Activated CD8-positive, alpha-beta memory T cell treated with anti-CD3 and anti-CD28 coated beads for 1 hour (primary cell): ENCODE measurements around the gene KCNIP4.

Experiments
- DNase-seq, 2 donors: peaks; one replicate each; pipeline ENCODE4 v3.0.0-alpha.2; 2020; ENCODE audit warnings: low read depth in 1 of 2; ENCODE audit errors: extremely low read depth in 1 of 2

The KCNIP4 gene

GRCh38 chr4:21102667-21103066, 845.9 kb downstream of the KCNIP4 start:
- DNase-seq: no peak

- no peak for DNase-seq
These were observed 850.7 kb downstream of the KCNIP4 start for GRCh38 chr4:21097865-21098264.

GRCh38 chr4:21097026-21097425, 851.5 kb downstream of the KCNIP4 start:
- DNase-seq: no peak

GRCh38 chr4:21092531-21092930, 856.0 kb downstream of the KCNIP4 start:
- no peak for DNase-seq

- no peak for DNase-seq
These were observed 858.4 kb downstream of the KCNIP4 start for GRCh38 chr4:21090094-21090666.

- no peak for DNase-seq
These were observed 865.2 kb downstream of the KCNIP4 start for GRCh38 chr4:21083413-21083812.

GRCh38 chr4:21077967-21078366, 870.6 kb downstream of the KCNIP4 start:
- DNase-seq: no peak

- DNase-seq: no peak
These were observed 881.2 kb downstream of the KCNIP4 start for GRCh38 chr4:21067351-21067750.

GRCh38 chr4:21061902-21062301, 886.7 kb downstream of the KCNIP4 start:
- DNase-seq: no peak

- no peak for DNase-seq
These were observed 902.4 kb downstream of the KCNIP4 start for GRCh38 chr4:21046141-21046540.

GRCh38 chr4:21045119-21045518, 903.5 kb downstream of the KCNIP4 start:
- DNase-seq: no peak

GRCh38 chr4:21041708-21042107, 906.9 kb downstream of the KCNIP4 start:
- no peak for DNase-seq

- DNase-seq: no peak
These were observed 913.8 kb downstream of the KCNIP4 start for GRCh38 chr4:21034728-21035127.

- no peak for DNase-seq
These were observed 916.4 kb downstream of the KCNIP4 start for GRCh38 chr4:21032089-21032645.

- no peak for DNase-seq
These were observed 929.8 kb downstream of the KCNIP4 start for GRCh38 chr4:21018817-21019216.

- DNase-seq: no peak
These were observed 935.1 kb downstream of the KCNIP4 start for GRCh38 chr4:21013501-21013900.

GRCh38 chr4:21012851-21013331, 935.7 kb downstream of the KCNIP4 start:
- DNase-seq: no peak

GRCh38 chr4:21011106-21011505, 937.5 kb downstream of the KCNIP4 start:
- DNase-seq: no peak

GRCh38 chr4:21009956-21010355, 938.6 kb downstream of the KCNIP4 start:
- no peak for DNase-seq

- no peak for DNase-seq
These were observed 942.9 kb downstream of the KCNIP4 start for GRCh38 chr4:21005647-21006046.

GRCh38 chr4:21002976-21003375, 945.6 kb downstream of the KCNIP4 start:
- DNase-seq: no peak

- no peak for DNase-seq
These were observed 946.3 kb downstream of the KCNIP4 start for GRCh38 chr4:21002286-21002685.

GRCh38 chr4:21001490-21001889, 947.1 kb downstream of the KCNIP4 start:
- DNase-seq: no peak
